GM21526 (cell line): Measurements from ENCODE around the gene FBXO24.

ENCODE experiments used
- ATAC-seq: cut with Tn5 transposase; IDR thresholded peaks from one replicate; pipeline ENCODE4 v1.9.1; 2021; ENCODE audit warnings: moderate library complexity; ENCODE audit not compliant: unreplicated experiment, low FRiP score

The FBXO24 gene

DNA sequence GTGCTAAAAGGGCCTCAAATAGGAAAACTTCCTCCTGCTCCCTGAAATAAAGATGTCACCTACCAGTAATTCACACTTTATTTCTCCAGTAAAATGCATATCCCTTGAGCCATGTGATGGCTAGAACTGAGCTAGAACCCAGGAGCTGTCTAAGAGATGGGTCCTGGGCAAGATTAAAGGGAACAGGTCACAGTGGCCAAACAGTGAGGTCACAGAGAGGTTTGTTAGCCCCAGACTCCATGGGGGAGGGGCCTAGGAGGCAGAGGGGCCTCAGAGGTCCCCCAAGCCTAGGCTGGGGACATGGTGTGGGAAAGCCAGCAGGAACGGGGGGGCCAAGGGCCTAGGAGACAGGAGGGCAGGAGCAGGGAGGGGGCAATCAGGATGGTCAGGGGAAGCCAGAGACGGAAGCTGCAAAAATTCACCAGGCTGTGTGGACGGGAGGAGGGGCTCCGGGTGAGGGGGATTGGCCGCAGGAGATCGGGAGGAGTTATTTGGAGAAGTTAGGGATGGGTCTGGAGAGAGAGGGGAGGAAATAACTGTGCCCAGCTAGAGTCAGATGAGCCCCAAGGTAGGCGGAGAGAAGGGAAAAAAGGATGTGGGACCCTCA lies 3.3 kb downstream of the FBXO24 start:
- ATAC-seq = no peak

DNA sequence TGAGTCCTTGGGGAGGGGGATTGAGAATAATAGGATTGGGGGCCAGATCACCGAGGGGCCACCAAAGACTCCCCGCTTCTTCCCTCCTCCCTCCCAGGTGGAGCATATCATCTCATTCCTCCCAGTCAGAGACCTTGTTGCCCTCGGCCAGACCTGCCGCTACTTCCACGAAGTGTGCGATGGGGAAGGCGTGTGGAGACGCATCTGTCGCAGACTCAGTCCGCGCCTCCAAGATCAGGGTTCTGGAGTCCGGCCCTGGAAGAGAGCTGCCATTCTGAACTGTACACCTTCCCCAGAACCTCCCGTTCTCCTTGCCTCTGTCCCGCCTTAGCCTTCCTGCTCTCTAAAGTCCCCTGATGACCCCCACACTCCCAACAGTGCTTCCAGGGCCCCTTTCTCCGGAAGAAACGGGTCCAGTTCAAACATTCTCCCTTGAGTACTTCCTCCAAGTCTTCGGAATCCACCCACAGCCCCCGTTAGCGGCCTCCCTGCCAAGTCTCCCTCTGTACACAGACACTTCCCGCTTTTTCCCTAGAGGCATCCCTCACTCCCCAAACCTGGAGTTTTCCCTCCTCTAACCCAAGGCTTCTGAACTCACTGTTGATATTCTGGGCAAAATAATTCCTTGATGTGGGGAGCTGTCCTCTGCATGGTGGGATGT lies 4.1 kb downstream of the FBXO24 start:
- no peak for ATAC-seq

DNA sequence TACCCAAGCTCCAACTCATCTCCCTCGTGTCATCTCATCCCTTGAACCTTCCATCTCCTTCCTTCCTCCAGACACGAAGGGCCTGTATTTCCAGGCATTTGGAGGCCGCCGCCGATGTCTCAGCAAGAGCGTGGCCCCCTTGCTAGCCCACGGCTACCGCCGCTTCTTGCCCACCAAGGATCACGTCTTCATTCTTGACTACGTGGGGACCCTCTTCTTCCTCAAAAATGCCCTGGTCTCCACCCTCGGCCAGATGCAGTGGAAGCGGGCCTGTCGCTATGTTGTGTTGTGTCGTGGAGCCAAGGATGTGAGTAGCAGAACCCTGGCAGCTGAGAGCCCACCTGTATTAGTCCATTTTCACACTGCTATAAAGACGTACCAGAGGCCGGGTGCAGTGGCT lies 5.5 kb downstream of the FBXO24 start:
- ATAC-seq = no peak

DNA sequence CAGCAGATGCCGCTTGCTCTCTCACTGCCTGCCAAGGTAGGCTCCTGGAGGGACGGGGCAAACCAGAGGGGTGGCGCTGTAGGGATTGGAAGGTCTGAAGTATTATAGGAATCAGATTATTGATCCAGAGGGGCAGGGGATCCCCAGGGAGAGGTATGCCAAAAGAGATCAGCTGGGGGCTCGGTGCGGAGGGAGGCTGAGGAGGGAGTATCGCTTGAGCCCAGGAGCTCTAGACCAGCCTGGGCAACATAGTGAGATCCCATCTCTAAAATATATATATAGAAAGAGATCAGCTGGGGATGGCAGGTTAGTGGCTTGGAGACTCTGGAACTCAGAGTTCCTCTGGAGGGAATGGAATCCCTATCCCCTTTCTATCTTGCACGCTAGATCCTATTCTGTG lies 9.1 kb downstream of the FBXO24 start:
- no peak for ATAC-seq

DNA sequence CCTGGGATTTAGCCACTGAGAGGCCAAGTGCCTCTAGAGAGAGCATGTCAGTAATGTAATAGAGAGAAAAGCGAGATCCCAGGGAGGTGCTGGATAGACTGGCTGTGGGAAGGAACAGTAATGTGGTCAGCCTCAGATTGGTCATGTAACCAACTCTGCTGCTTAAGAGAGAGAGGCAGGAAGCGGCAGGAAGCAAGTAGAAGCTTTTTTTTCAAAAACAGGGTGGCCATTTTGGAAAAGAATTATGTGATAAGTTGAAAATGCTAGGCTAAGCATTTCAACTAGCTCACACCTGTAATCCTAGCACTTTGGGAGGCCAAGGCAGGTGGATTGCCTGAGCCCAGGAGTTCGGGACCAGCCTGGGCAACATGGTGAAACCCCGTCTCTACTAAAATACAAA lies 12.3 kb downstream of the FBXO24 start:
- no peak for ATAC-seq

DNA sequence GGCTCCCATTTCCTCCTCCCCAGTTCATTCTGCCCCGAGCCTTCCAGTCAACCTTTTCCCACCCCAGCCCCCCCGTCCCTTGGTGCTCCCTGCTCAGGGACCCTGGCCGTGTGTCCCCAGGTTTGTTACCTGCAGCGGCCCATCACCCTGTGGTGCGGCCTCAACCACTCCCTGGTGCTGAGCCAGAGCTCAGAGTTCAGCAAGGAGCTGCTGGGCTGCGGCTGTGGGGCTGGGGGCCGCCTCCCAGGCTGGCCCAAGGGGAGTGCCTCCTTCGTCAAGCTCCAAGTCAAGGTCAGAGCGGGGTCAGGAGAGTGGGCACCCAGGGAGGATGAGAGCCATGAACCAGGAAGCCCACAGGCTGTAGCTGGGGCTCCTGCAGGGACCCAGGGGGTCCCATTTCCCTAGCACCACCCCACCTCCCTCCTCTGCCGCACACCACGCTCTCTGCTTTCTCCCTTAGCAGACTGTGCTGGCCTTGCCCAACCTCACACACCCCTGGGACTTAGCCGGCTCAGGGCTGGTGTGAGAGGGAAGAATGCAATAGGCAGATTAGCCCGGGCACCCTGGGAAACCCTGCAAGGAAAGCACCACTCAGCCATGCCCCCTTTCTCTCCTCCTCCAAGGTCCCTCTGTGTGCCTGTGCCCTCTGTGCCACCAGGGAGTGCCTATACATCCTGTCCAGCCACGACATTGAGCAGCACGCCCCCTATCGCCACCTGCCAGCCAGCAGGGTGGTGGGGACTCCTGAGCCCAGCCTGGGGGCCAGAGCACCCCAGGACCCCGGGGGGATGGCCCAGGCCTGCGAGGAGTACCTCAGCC lies 14.0 kb downstream of the FBXO24 start:
- no peak for ATAC-seq

DNA sequence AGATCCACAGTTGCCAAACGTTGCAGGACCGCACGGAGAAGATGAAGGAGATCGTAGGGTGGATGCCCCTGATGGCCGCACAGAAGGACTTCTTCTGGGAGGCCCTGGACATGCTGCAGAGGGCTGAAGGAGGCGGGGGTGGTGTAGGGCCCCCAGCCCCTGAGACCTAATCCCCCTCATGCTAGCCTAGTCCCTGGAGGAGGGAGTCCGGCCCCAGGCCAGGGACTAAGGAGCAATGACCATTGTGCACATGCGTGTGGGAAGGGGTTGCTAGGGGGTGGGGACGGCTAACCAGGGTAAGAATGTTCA lies 14.6 kb downstream of the FBXO24 start:
- ATAC-seq = no peak

DNA sequence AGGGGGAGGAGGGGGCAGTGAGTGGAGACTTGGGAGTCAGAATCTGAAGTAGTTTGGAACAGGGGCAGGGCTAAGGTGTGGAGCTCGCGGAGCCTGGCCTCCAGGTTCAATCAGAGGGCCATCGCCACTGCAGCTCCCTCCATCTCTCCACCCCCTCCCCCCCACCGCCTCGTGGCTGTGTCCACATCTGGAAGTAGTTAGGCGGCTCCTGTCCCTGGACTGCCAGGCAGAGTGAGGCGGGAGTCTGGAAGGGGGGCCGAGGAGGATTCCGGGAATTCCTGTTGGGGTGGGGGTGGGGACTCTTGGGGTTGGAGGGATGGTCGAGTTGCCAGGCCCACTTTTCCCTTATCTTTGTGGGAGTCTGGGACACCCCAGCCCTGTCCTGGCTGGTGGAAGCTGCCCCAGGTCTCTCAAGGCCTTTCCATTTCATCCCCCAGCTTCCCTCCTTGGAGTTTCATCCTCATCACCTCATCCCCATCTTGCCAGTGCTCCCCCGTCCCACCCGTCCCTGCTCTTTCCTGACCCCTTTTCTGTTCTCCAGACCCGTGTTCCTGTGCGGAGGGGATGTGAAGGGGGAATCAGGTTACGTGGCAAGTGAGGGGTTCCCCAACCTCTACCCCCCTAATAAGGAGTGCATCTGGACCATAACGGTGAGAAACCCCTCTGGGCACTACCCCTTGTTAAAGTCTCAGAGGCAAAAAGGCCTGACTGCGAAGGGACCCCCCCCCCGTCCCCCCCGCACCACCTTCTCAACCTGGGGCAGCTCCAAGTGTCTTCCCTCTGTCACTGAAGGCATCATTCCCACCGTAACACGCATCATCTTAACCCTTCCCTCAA lies 17.0 kb downstream of the FBXO24 start:
- no peak for ATAC-seq

DNA sequence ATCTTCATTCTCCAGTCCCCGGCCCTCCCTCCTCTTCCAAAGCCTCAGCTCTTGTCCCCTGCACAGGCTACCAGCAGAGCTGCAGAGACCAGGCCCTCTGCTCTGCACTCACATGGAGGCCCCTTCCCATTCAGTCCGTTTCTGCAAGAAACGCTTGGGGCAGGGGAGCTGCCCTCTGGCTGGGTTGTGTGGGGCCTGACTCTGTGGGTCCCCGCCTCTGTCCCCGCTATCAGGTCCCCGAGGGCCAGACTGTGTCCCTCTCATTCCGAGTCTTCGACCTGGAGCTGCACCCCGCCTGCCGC lies 17.5 kb downstream of the FBXO24 start:
- ATAC-seq = no peak

DNA sequence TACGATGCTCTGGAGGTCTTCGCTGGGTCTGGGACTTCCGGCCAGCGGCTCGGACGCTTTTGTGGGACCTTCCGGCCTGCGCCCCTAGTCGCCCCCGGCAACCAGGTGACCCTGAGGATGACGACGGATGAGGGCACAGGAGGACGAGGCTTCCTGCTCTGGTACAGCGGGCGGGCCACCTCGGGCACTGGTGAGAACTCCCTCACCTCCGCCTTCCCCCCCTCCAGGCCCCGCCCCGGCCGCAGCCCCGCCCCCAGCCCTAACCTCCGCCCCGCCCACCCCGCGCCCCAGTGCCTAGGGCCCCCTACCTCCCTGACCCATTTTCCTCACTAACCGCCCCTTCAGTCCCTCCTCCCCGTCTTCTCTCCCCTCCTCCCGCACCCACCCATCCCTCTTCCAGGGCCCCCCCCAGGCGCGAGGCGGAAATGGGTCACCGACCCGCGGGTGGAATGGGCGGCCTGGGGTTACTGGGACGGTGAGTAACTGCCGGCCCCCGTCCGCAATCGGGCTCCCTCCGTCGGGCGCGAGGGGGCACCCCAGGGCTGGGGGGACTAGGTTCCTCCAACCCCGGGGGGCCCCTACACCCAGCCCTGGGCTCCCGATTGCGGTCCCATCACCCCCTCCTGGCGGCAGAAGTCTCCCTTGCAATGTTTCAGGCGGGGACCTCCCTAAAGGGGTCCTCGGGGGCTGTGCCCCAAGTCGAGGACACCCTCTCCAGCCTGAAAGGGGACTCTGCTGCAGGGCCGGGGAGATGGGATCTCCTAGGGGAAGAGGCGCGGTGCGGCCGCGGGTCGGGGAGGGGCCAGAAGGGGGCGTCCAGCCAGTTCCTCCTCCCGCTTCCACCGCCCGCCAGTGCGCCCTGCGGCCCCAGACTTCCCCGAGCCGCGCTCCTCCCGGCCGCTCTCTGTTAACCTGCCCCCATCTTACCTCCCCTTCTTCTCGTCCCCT lies 18.2 kb downstream of the FBXO24 start:
- no peak for ATAC-seq

DNA sequence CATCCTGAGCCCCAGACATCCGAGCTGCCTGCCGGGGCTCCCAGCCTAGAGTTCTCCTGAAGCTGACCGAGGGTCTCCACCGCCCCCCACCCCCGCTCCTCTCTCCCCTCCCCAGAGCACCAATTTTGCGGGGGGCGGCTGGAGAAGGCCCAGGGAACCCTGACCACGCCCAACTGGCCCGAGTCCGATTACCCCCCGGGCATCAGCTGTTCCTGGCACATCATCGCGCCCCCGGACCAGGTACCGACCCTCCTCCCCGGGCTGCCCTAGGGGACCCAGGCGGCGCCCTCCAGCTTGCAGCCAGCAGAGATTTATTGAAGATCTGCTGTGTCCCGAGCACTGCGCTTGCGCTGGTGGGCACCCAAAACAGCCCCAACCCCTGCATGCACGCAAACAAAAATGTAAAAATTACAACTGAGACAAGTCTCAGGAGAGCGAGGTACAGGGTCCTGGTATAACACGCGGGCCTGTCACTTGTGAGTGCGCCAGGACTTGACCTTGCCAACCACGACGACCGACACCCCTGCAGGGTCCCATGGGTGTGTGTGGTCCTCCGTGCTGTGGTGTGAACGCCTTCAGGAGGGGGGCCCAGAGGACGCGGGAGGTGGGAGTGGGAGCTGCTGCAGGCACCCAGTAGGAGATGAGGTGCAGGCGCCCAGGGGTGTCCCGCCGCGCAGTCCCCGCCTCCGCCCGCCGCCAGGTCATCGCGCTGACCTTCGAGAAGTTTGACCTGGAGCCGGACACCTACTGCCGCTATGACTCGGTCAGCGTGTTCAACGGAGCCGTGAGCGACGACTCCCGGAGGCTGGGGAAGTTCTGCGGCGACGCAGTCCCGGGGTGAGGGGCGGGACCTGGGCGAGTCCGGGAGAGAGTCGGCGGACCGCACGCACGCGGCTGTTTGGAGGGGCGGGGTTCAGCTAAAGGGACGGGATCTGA lies 19.1 kb downstream of the FBXO24 start:
- no peak for ATAC-seq

DNA sequence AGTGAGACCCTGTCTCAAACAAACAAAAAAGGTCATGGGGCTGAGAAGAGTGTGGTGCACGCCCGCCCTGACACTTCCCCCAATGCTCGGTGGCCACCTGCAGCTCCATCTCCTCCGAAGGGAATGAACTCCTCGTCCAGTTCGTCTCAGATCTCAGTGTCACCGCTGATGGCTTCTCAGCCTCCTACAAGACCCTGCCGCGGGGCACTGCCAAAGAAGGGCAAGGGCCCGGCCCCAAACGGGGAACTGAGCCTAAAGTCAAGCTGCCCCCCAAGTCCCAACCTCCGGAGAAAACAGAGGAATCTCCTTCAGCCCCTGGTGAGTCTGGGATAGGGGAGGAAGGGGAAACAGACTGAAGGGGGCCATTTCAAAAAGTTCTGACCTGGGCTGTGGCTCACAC lies 20.2 kb downstream of the FBXO24 start:
- no peak for ATAC-seq

DNA sequence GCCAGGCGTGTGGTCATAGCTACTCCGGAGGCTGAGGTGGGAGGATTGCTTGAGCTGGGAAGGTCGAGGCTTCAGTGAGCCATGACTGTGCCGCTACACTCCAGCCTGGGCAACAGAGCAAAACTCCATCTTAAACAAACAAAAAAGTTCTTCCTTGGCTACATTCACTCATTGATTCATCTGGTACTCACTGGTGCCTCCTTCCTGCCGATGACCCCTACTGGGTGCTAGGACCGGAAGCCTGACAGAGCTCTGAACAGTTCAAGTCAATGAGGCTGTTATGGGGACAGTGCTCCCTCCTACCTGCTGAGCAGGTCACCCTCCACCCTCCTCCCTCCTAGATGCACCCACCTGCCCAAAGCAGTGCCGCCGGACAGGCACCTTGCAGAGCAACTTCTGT lies 21.0 kb downstream of the FBXO24 start:
- ATAC-seq = no peak

DNA sequence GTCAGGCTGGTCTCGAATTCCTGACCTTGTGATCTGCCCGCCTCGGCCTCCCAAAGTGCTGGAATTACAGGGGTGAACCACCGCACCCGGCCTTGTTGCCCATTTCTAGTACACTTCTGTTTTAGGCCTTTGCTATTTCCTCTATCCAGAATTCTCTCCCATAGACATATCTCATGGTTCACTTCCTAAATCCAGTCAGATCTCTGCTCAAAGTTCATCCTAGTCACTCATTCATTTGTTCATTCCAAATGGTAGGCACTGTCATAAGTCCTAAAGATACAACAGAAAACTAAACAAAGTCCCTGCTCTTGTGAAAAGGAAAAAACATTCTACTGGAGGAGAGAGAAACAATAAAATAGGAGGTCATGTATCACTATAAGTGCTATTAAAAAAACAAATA lies 23.8 kb downstream of the FBXO24 start:
- no peak for ATAC-seq

DNA sequence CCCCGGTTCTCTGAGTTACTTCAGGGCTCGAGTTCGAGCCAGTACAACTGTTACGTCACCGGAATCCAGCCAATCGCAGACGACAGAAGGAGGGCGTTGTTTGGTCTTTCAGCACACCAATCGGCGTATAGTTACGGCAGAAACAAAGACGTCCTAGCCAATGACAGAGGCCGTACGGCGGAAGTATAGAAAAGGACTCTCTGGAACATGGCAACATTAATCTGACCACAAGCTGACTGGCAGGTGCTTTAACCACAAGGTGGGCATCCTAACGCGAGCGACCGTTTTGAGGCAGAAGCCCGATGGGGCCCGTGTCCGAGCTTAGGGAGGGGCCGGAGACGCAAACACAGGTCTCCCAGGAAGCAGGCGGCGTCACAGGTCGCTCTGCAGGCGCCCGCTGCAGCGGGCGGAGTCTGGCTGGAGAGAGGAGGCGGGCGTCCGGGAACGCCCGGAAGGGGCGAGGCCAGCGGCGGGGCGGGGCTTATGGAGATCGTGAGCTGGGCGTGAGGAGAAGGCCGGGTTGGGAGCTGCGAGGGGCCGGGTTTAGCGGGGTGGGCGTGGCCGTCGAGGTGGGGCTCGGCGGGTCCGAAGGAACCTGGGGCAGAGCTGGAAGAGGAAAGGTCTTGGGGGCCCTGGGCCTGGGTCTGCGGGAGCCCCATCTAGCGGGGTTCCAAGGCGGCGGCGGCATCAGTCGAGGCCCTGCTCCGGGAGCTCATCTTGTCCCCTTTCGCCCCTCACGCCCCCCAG lies 26.0 kb downstream of the FBXO24 start, which contains the start of gene MOSPD3:
MOSPD3 (plus strand) TSS at position 558 of the 747 bp plus-strand sequence. CDS start 252 bp downstream, outside the sequence.
- peak; percentile 82 for ATAC-seq

DNA sequence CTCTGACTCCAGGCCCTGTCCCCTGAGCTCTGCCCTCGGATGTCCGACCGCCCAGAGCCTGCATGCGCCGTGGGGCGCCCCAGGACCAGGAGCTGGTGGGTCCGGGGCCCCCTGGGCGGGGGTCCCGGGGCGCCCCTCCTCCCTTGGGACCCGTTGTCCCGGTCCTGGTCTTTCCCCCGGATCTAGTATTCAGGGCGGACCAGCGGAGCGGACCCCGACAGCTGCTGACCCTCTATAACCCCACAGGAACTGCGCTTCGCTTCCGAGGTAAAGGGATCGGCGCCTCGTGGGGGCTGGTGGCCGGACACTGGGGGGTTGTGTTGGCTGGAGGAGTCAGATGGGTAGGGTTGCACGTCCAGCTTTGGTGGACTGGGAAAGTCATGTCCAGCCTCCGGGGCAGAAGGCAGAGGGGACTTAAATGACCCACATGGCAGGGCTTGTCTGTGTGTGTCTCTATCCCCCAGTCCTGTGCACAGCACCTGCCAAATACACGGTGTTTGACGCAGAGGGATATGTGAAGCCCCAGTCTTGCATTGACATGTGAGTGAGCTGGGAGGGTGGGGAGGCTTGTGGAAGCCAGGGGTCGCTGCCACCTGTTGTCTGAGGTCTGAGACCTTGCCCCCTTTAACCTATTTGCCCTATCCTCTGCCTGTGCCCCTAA lies 26.7 kb downstream of the FBXO24 start:
- no peak for ATAC-seq

DNA sequence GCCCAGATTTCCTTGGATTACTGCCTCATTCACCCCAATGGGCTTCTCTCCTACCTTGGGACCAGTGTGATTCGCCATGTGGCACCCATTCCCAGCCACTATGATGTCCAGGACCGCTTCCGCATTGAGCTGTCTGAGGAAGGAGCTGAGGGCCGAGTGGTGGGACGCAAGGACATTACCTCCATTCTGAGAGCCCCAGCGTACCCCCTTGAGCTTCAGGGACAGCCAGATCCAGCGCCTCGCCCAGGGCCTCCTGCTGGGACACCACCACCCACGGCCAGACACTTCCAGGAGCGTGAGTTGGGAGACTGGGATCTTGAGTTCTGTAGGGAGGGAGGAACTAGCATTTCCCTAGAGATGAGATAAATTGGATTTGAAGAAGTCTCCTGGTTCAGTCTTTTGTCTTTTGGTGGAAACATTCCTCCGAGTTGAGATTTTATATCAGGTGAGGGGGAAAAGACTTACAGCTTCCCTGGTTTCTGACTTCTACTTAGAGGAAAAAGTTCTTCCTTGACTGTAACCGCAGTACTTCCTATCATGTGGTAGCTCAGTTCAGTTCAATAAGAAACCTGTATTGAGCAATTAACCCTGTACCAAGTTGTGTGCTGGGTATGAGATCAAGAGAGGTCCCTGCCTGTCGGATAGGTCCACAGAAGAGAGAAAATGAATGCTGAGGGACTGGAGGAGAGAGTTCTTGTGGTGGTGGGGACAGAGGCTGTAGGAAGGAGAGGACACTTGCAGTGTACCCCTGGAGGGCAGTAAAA lies 27.5 kb downstream of the FBXO24 start:
- ATAC-seq = no peak
